ENCODE data around the gene ZMPSTE24.
"Not testable (repeated sequence)": the region's sequence is repeated elsewhere in the genome, so short reads cannot be mapped to it uniquely, and the experiment has no call there.

Gene ZMPSTE24

DNA sequence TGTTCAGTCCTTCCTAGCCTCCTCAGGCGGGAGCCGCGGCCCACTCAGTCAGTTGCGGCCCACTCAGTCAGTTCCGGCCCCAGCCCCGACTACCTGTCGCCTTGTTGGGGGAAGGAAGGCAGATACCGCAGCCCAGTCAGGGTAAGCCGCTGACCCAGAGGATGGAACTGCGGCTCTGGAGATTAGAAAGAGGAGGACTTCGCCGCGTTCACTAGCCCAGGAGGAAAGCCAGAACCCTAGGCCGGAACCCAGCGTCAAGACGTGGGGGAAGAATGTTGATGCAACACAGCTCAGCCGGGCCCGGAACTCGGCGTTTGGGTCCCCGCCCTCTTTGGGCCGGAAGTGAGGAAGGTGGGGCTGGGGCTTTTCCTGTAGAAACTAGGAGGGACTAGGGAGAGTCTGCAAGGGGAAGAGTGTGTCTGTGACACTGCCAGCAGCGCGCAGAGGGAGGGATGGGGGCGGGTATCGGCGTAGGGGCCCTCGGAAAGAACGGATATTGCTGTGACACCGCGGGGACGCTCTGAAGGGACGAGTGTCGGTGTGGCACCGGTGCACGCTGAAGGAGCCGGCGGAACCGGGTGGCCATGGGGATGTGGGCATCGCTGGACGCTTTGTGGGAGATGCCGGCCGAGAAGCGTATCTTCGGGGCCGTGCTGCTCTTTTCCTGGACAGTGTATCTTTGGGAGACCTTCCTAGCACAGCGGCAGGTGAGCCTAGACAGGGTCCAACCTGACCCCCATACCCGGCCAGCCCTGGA is at the start of gene ZMPSTE24:
ZMPSTE24 (plus strand) TSS at position 549 of the 757 bp plus-strand sequence; CDS start at position 585, 36 bp downstream.
- peak within 1 kb of the TSS; percentile 100 for H3K4me3 ChIP-seq (ENCODE audit: low read depth, low read length)
- DNase-seq (ENCODE audit: low read depth) = peak; percentile 96
- TF ChIP-seq, protein P1, sequence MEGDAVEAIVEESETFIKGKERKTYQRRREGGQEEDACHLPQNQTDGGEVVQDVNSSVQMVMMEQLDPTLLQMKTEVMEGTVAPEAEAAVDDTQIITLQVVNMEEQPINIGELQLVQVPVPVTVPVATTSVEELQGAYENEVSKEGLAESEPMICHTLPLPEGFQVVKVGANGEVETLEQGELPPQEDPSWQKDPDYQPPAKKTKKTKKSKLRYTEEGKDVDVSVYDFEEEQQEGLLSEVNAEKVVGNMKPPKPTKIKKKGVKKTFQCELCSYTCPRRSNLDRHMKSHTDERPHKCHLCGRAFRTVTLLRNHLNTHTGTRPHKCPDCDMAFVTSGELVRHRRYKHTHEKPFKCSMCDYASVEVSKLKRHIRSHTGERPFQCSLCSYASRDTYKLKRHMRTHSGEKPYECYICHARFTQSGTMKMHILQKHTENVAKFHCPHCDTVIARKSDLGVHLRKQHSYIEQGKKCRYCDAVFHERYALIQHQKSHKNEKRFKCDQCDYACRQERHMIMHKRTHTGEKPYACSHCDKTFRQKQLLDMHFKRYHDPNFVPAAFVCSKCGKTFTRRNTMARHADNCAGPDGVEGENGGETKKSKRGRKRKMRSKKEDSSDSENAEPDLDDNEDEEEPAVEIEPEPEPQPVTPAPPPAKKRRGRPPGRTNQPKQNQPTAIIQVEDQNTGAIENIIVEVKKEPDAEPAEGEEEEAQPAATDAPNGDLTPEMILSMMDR (IDR thresholded peaks at IDR 0.05; ENCODE audit: low read depth, low read length, missing control alignments) = no peak

DNA sequence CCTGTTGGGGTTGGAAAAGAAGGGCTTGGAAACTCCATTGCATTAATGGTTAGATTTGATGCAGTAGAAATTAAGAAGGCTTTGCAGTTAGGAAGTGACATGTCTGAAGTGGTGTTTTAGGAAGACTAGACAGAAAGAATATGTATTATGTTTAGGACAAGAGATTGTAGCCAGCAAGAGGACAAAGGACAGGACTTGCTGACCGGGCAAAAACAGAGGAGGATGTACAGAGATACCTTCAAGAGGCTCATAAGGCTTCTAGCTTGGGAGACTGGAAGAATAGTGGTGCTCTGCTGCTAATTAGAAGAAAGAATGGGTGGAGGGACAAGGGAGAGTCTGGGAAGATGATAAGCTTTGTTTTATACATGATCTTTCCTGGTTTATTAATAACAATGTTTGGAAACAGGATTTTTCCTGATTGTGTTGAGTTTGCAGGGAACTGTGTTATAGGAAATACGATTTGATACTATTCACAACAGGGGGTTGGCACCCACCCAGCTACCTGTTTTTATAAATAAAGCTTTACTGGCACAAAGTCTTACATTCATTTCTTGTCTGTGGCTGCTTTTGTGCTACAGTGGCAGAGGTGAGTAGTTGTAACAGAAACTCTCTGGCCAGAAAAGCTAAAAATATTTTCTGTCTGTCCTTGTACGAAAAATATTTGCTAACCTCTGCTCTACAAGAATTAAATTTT is 47.4 kb upstream of the ZMPSTE24 start:
- DNase-seq (ENCODE audit: low read depth) = no peak
- TF ChIP-seq, protein P1 (IDR thresholded peaks at IDR 0.05; ENCODE audit: low read depth, low read length, missing control alignments) = no peak
- H3K4me3 ChIP-seq (ENCODE audit: low read depth, low read length) = no peak overlapping the region

DNA sequence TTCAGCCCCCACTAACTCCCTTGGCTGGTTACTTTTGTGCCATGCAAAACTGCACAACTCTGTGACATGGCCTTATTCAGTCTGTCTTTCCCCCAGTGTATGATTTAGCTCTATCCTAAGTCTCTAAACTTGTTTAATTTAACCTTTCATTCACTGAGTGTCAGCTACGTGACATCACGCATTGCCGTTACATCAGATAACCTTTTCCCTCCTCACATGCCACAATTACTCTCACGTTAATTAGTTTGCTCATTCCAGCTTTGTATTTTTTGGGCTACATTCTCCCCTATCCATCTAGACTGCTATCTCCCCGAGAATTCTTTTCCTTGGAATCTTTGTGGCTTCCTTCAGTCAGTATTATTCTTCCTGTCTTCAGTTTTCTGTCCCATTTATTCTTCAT is 39.7 kb upstream of the ZMPSTE24 start:
- H3K4me3 ChIP-seq (ENCODE audit: low read depth, low read length) = no peak overlapping the region
- TF ChIP-seq, protein P1 (IDR thresholded peaks at IDR 0.05; ENCODE audit: low read depth, low read length, missing control alignments) = no peak
- DNase-seq (ENCODE audit: low read depth) = no peak

DNA sequence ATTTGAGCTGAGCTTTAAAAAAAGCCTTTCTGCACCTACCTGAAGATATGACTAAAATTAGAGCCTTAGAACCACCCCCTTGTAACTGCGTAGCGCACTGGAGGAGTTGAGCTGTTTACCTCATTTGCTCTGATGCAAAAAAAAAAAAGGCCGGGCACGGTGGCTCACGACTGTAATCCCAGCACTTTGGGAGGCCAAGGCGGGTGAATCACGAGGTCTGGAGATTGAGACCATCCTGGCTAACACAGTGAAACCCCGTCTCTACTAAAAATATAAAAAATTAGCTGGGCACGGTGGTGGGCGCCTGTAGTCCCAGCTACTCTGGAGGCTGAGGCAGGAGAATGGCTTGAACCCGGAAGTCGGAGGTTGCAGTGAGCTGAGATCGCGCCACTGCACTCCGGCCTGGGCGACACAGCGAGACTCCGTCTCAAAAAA is 36.5 kb upstream of the ZMPSTE24 start:
- H3K4me3 ChIP-seq (ENCODE audit: low read depth, low read length); DNase-seq (ENCODE audit: low read depth): not testable (repeated sequence)

DNA sequence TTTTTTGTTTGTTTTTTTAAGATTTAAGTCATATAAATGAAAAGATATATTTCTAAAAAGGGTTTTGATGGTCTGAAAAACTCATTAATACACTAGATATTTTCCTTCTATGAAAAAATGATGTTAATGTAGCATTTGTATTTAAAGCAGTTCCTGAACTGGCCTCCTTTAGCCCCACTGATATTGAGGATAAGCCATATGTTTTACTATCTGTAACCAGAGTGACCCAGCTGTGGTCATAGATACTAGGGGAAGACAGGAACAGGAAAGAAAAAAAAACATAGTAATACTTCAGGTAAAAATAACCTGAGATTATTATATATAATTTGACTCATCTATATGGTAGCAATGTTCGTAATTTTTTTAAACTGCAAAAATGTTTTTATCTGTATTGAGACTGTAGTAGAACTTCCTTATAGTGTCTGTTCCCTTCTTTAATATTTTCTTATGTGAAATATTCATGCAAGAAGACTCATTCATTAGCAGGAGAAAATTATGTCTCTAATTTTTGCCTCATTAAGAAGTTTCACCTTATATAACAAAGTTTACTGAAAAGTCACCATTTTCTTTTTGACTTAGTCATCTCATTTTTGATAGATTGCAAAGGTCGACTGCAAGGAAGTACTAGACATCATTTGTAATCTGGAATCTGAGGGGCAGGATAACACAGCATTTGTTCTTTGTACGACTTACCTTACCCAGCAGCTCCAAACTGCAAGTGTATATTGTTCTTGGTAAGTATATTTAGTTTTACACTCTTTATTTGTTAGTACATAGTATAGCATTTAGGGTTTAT is 35.9 kb upstream of the ZMPSTE24 start:
- DNase-seq (ENCODE audit: low read depth) = no peak
- TF ChIP-seq, protein P1 (IDR thresholded peaks at IDR 0.05; ENCODE audit: low read depth, low read length, missing control alignments) = no peak

DNA sequence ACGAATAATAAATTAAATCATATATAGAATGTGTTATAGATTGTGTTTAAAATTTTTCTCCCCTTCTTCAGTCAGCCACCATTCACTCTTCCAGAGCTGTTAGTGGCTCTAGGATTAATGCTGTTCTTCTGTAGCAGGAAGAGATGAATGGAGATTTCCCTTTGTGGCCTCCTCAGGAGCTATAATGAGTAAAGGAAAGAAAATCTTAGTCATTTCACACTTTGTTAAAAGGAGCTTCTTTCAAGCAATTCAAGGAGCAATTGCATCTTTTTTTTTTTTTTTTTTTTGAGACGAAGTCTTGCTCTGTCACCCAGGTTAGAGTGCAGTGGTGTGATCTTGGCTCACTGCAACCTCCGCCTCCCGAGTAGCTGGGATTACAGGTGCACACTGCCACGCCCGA is 34.0 kb upstream of the ZMPSTE24 start:
- DNase-seq (ENCODE audit: low read depth) = no peak
- no peak overlapping the region for H3K4me3 ChIP-seq (ENCODE audit: low read depth, low read length)
- TF ChIP-seq, protein P1 (IDR thresholded peaks at IDR 0.05; ENCODE audit: low read depth, low read length, missing control alignments) = no peak

More for the DNA sequence above, 35.9 kb upstream of the ZMPSTE24 start:
- no peak overlapping the region for H3K4me3 ChIP-seq (ENCODE audit: low read depth, low read length)

DNA sequence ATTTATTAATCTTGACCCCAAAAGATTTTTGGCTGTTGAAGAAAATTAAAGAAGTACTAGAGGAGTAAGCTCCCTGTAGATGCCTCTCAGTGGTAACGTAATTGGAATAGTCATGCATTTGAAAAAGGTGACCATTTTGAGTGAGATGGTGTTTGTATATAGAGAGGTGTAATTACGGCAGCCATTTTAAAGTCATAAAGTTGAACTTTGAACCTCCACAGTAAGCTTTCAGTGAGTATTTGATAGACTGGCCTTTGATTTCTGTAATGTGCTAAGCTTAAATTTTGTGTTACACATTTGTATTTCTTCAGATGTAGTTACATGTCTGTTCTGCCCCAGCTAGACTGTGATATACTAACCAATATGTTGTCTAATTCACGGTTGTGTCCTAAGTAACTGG is 31.8 kb upstream of the ZMPSTE24 start:
- no peak for DNase-seq (ENCODE audit: low read depth)
- TF ChIP-seq, protein P1 (IDR thresholded peaks at IDR 0.05; ENCODE audit: low read depth, low read length, missing control alignments) = no peak
- no peak overlapping the region for H3K4me3 ChIP-seq (ENCODE audit: low read depth, low read length)
